Measurements from ENCODE around the gene FILIP1.

FILIP1 gene

DNA sequence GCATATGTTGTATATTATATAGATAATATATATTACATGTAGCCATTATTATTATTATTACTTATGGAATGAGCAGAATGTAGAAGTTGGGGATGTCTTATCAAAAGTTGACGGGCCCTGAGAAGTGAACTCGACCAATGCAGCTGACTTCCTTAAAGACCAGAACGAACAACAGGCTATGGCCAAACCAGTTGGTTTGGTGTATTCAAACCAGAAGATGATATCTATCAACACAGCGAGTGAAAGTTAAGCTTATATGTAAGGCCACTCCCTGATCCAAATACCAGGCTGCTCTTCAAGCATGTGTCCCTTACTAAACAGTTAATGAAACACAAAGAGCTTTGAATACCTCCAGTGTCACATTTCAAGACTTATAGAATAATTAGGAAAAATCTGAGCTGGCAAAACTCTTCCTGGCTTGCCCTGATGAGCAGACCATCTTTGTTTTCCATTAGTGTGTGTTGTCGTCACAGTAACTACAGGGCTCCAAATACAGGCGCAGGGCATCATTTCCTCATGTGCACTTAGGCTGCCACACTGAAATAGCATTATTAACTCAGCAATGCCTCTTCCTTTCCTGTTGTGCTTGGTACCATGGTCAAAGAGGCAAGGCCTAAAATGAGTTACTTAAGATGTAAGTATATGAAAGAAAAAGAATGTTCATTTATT, 6.6 kb downstream of the FILIP1 start:
- no peaks in the 10 kb centered on the region for H3K9me3 ChIP-seq (ENCODE audit: severe bottlenecking)
- no peaks in the 10 kb centered on the region for H3K36me3 ChIP-seq
- TF ChIP-seq CTCF (IDR thresholded peaks at IDR 0.05; ENCODE audit: low read depth, low read length): no peak
- no peaks in the 10 kb centered on the region for H3K27me3 ChIP-seq (ENCODE audit: insufficient read depth, low read depth, severe bottlenecking)
- no peak overlapping the region for H3K4me3 ChIP-seq (ENCODE audit: low read depth, low read length)
- no peak for DNase-seq
- no peak overlapping the region for H3K27ac ChIP-seq

- Histone ChIP-seq H3K36me3 (no peaks in the 10 kb centered on the region), H3K27me3 (ENCODE audit: insufficient read depth, low read depth, severe bottlenecking) (no peaks in the 10 kb centered on the region), H3K4me3 (ENCODE audit: low read depth, low read length) (no peak overlapping the region), H3K27ac (no peak overlapping the region), H3K9me3 (ENCODE audit: severe bottlenecking) (no peaks in the 10 kb centered on the region)
- TF ChIP-seq CTCF (IDR thresholded peaks at IDR 0.05; ENCODE audit: low read depth, low read length): no peak
- DNase-seq: no peak
These were observed 9.1 kb downstream of the FILIP1 start for GRCh38 chr6:75484535-75484934.

GRCh38 chr6:75483136-75483952, 10.3 kb downstream of the FILIP1 start:
- no peaks in the 10 kb centered on the region for H3K9me3 ChIP-seq (ENCODE audit: severe bottlenecking)
- TF ChIP-seq CTCF (IDR thresholded peaks at IDR 0.05; ENCODE audit: low read depth, low read length): no peak
- no peaks in the 10 kb centered on the region for H3K36me3 ChIP-seq
- H3K27me3 ChIP-seq (ENCODE audit: insufficient read depth, low read depth, severe bottlenecking): no peaks in the 10 kb centered on the region
- H3K4me3 ChIP-seq (ENCODE audit: low read depth, low read length): no peak overlapping the region
- no peak overlapping the region for H3K27ac ChIP-seq
- DNase-seq: peak; percentile 31

- Histone ChIP-seq H3K4me3 (ENCODE audit: low read depth, low read length) (no peak overlapping the region), H3K27ac (no peak overlapping the region), H3K27me3 (ENCODE audit: insufficient read depth, low read depth, severe bottlenecking) (no peaks in the 10 kb centered on the region), H3K36me3 (no peaks in the 10 kb centered on the region), H3K9me3 (ENCODE audit: severe bottlenecking) (no peaks in the 10 kb centered on the region)
- DNase-seq: no peak
- TF ChIP-seq CTCF (IDR thresholded peaks at IDR 0.05; ENCODE audit: low read depth, low read length): no peak
These were observed 11.5 kb downstream of the FILIP1 start for GRCh38 chr6:75481936-75482593.

GRCh38 chr6:75481394-75481793, 12.2 kb downstream of the FILIP1 start:
- no peak overlapping the region for H3K4me3 ChIP-seq (ENCODE audit: low read depth, low read length)
- no peak for TF ChIP-seq CTCF (IDR thresholded peaks at IDR 0.05; ENCODE audit: low read depth, low read length)
- no peaks in the 10 kb centered on the region for H3K9me3 ChIP-seq (ENCODE audit: severe bottlenecking)
- H3K27me3 ChIP-seq (ENCODE audit: insufficient read depth, low read depth, severe bottlenecking): no peaks in the 10 kb centered on the region
- no peak for DNase-seq
- no peak overlapping the region for H3K27ac ChIP-seq
- H3K36me3 ChIP-seq: no peaks in the 10 kb centered on the region
